Heart right ventricle (tissue), 16 donors: Measurements from ENCODE around the gene KLHDC8B. TPM values are rescaled to one million over a fixed set of nuclear protein-coding genes. Genes with fewer than 3 reads are reported as not detected.

Source experiments
- ATAC-seq, 8 donors: fragments of 200-7000 bp; cut with Tn5 transposase; one replicate each; pipeline ENCODE4 v1.9.1; 2020; ENCODE audit warnings: mild to moderate bottlenecking in 8 of 8, moderate library complexity in 8 of 8, moderate number of reproducible peaks in 1 of 8
- DNase-seq, 2 donors: peaks; one replicate each; pipeline ENCODE4 v3.0.0-alpha.2; 2020
- H3K27ac ChIP-seq, 10 donors: fragments of 200-600 bp; sonication (generic) in 2 of 10; one replicate each; pipeline versions ENCODE4 v1.5.0 to v1.8.0; 2020 to 2022; ENCODE audit warnings: mild to moderate bottlenecking in 3 of 10
- H3K27me3 ChIP-seq, 7 donors: fragments of 200-600 bp; one replicate each; pipeline ENCODE4 v1.8.0; 2021 to 2022; ENCODE audit warnings: mild to moderate bottlenecking in 2 of 7
- H3K36me3 ChIP-seq, 9 donors: fragments of 200-600 bp; sonication (generic) in 1 of 9; one replicate each; pipeline versions ENCODE4 v1.5.0 to v1.8.0; 2020 to 2022; ENCODE audit warnings: mild to moderate bottlenecking in 2 of 9
- H3K4me1 ChIP-seq, 9 donors: fragments of 200-600 bp; sonication (generic) in 1 of 9; one replicate each; pipeline versions ENCODE4 v1.5.0 to v1.8.0; 2020 to 2022; ENCODE audit warnings: mild to moderate bottlenecking in 4 of 9
- H3K4me3 ChIP-seq, 10 donors: fragments of 200-600 bp; sonication (generic) in 2 of 10; one replicate each; pipeline versions ENCODE4 v1.5.0 to v1.8.0; 2020 to 2022; ENCODE audit warnings: mild to moderate bottlenecking in 7 of 10, moderate library complexity in 2 of 10
- H3K9me3 ChIP-seq, 11 donors: fragments of 200-600 bp in 10 of 11; sonication (generic) in 2 of 11; one replicate each; pipeline versions ENCODE4 v1.5.0 to v1.8.0; 2013 to 2022; ENCODE audit warnings: mild to moderate bottlenecking in 2 of 11, control low read depth in 1 of 11, moderate library complexity in 1 of 11
- CTCF ChIP-seq, 9 donors: fragments of 200-600 bp; sonication (generic) in 2 of 9; IDR thresholded peaks; one replicate each; pipeline versions ENCODE4 v1.5.0 to v1.8.0; 2021 to 2022; ENCODE audit warnings: antibody characterized with exemption in 9 of 9, mild to moderate bottlenecking in 5 of 9, moderate library complexity in 1 of 9
- WGBS, 2 donors: extraction: QIAGEN DNeasy Blood & Tissue Kit; methylation state at CpG; one replicate each; pipeline ENCODE4 v1.1.7; 2013; ENCODE audit warnings: inconsistent platforms in 1 of 2; 5-methylcytosine and 5-hydroxymethylcytosine counted together
- intact Hi-C, 10 donors: fragments of 100-400 bp; cut with DNase I; formaldehyde crosslinking; loops; one replicate each; pipeline versions ENCODE4 v1.11.1 to v1.14.2; 2022
- polyA plus RNA-seq, 2 donors: library from polyadenylated mRNA; stranded (reverse); fragments of 200-250 nt; gene quantifications; one replicate each; pipeline ENCODE4 v1.2.3, GENCODE V29; 2013
- total RNA-seq, 10 donors: library from RNA; stranded (reverse); fragmentation: NEBNext Ultra II Directional in 3 of 10; extraction: Animal tissue kit (Norgen Biotek cat#: 25700) in 3 of 10; gene quantifications; one replicate each; pipeline versions ENCODE4 v1.2.1 to v1.2.4, GENCODE V29; 2021 to 2023
- donor health status: Arrhythmogenic right ventricular cardiomyopathy.
- donor health status: ischemic (EF 13 %, LVEDD 7.1; RV severe dilation, severe dysfunction).
- donor health status: healthy with polysubstance abuse.
- donor health status: DM: no; HTN: yes; CAD: no.
- donor health status: DM: no; HTN: no; CAD: no.
- donor health status: ischemic (EF 25% LVEDD 6.9; RV normal size, moderate dysfunction).
- donor health status: ischemic (EF 25% LVEDD 5.7; RV mildly dilated, moderate dysfunction).
- donor health status: healthy.
- donor health status: DM: yes; HTN: yes; CAD: no.
- donor health status: Ischemic cardiomyopathy.
- donor health status: ischemic (EF 35%, LVEDD 5.7; RV mildly dilated, moderate dysfunction).
- donor health status: nonischemic (EF 11% LVEDD 7.7; RV severe dilation, severe dysfunction).
- donor health status: DM: yes; HTN: yes; CAD: no.
- donor health status: PGD.
- donor health status: ischemic (EF 29% LVEDD 5.4; RV normal size, mild dysfunction).
- donor health status: nonischemic (EF 23%, LVEDD 6.1; RV moderate dilation, normal function).

KLHDC8B gene
- total and polyA plus RNA-seq, 12 donors = 56.2 to 190 (median 117) TPM

DNA sequence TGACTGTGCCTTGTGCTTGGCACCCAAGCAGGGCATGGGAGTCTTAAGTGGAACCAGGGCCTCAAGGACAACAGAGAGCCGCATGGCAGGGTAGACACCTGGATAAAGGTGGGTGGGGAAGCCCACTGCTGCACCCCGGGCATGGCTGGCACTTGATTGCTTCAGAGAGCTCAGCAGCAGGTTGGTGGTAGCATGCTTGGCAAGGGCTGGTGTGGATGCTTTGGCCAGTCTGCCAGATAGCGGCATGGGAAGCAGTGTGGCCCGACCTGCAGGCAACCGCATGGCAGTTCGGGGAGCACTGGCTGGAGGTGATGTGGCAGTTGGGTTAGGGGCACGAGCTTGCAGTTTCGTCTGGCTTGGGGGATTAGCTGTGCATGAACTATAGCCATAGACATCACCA lies 7.8 kb upstream of the KLHDC8B start:
- Histone ChIP-seq H3K27me3 (no peaks in the 10 kb centered on the region), H3K4me1 (peaks cover 3 to 24% (median 20%) of the 10 kb centered on the region in 9 donors), H3K9me3 (no peaks in the 10 kb centered on the region), H3K4me3 (no peak overlapping the region), H3K36me3 (peaks cover 0 to 35% (median 6%) of the 10 kb centered on the region in 9 donors), H3K27ac (no peak overlapping the region)
- intact Hi-C loops = loop anchor here in 1 of 10 donors (10.0 kb wide), 1 partner anchor 261 kb away; the partner anchor contains the start of genes AMT and NICN1
- no peak for TF ChIP-seq CTCF (IDR thresholded peaks at IDR 0.05)
- no peak for ATAC-seq
- DNase-seq = no peak
- 94 to 96% methylated on average over 8 of the region's 8 CpGs for WGBS, 2 donors

DNA sequence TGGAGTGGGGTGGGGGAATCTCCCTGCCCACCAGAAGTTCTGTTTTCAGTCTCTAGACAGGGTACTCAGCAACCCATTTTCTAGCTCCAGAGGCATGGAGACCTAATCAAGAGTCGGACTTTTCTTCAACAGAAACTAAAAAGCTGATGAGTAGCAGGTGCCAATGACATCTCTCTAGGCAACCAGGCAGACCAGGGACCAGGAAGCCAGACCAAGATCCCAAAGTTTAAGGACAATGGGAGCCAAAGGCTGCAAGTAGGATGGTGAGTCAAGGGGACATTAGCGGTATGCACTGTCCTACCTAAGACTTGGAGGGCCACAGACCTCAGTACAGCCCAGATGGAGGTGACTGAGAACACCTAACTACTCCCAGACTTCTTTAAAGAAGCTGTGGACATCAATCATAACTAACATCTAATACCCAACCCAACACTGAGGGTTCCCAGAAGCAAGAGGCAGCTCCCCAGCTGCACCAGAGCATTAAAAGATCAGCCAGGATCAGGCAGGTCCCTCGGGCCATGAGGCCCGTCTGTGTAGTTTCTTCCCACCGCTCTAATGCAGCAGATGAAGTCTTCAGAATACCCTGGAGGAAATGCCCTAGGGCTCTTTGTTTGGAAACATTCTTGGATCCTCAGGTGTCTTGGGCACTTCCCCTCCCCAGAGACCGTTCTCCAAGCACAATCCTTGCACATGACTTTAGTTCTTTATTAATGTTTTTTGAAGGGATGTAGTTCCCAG lies 6.2 kb upstream of the KLHDC8B start:
- H3K9me3 ChIP-seq = no peaks in the 10 kb centered on the region
- no peak for DNase-seq
- H3K36me3 ChIP-seq = peaks cover 0 to 35% (median 6%) of the 10 kb centered on the region in 9 donors
- intact Hi-C loops = loop anchor here in 3 of 10 donors (5.0 to 10.0 kb wide), 2 partner anchors 33 to 260 kb away; partner anchors contain the start of genes LAMB2 (in 2 of the 3), AMT (in 1 of the 3) and NICN1 (in 1 of the 3)
- TF ChIP-seq CTCF (IDR thresholded peaks at IDR 0.05) = no peak
- H3K4me3 ChIP-seq = peak overlapping the region; percentile 43 to 94 (median 84)
- peak in 1 of 8 donors; percentile 16 for ATAC-seq
- peaks cover 3 to 25% (median 21%) of the 10 kb centered on the region in 9 donors for H3K4me1 ChIP-seq
- no peaks in the 10 kb centered on the region for H3K27me3 ChIP-seq
- 28% methylated on average over 6 of the region's 6 CpGs for WGBS, 2 donors
- H3K27ac ChIP-seq = peak overlapping the region in 9 of 10 donors; percentile 88 to 97 (median 94)

DNA sequence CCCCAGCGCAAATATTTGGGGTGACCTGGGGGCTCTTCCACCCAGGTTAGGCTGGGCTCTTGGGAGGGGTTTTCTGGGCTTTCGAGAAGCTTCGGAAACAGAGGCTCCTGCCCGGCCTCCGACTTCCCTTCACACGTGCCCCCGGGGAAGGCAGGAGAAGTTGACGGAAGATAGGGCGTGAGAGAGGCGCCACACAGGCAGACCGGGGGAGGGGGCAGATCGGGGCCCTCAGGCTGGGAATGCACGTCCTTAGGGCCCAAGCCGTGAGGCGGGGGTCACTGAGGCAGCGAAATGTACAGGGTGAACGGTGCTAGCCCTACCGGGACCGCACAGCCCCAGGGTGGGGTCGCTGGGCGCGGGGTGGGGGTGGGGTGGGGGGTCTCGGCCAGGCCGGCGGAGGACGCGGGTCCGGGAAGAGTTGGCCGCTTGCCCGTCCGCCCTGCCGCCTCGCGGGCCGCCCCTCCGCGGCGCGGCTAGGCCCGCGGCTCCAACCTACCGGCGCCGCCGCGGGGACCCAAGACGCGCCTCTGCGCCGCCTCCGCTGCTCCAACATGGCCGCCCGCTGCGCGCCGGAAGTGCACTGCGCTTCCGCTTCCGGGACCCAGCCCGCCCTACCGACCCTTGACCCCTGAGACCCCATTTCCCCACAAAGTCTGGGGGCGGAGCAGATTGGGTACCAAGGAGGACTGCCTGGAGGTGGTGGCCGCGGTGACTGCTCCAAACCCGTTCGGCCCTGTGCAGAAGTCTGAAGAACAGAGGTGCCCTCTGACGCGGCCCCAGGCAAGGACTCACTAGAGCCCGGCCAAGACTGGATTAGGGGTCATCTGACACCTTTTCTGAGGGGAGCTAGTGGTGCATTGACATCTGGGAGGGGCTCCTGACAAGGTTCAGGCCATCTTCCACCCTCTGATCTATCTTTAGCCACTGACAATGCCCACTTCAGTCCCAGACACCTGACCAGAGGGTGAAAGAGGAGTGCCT lies 5.3 kb upstream of the KLHDC8B start, which contains the start of gene CCDC71:
Gene CCDC71 (minus strand): TSS at position 561 of the 981 bp plus-strand sequence. CDS start 2,123 bp downstream, outside the sequence.
- peak; percentile 83 to 84 for DNase-seq
- Histone ChIP-seq H3K27ac (peak within 1 kb of the TSS; percentile 74 to 97 (median 94)), H3K27me3 (no peaks in the 10 kb centered on the region), H3K4me3 (peak within 1 kb of the TSS; percentile 43 to 94 (median 84)), H3K4me1 (peaks cover 3 to 34% (median 27%) of the 10 kb centered on the region in 9 donors), H3K36me3 (peaks cover 0 to 35% (median 6%) of the 10 kb centered on the region in 9 donors), H3K9me3 (no peaks in the 10 kb centered on the region)
- WGBS, 2 donors = 3% methylated on average over 58 to 69 of the region's 69 CpGs
- intact Hi-C loops = loop anchor here in 3 of 10 donors (2.0 to 10.0 kb wide), 3 partner anchors 34 to 259 kb away; partner anchors contain the start of genes LAMB2 (in 2 of the 3), AMT (in 1 of the 3), NICN1 (in 1 of the 3) and QRICH1 (in 1 of the 3)
- TF ChIP-seq CTCF (IDR thresholded peaks at IDR 0.05) = no peak
- ATAC-seq = peak; percentile 59 to 83 (median 73)
